ENCODE measurements around the gene MICU2.

GRCh38 chr13:21466527-21466926 lies 137.4 kb downstream of the MICU2 start:
- TF ChIP-seq CTCF (conservative IDR thresholded peaks at IDR 0.05; ENCODE audit: low read depth, low read length) (no peak), EZH2 (IDR thresholded peaks at IDR 0.05; ENCODE audit: low read length, unreplicated experiment) (no peak), EZH2phosphoT487 (IDR thresholded peaks at IDR 0.05; ENCODE audit: borderline replicate concordance, low read length) (no peak)
